Calu3 (cell line): Measurements from ENCODE around the gene LY6G5B. TPM values are rescaled to one million over a fixed set of nuclear protein-coding genes. Genes with fewer than 3 reads are reported as not detected.

Experiments
- BruUV-seq: library from RNA; stranded (reverse); fragments of 400-500 nt; replicated peaks from 2 replicates; lab custom pipeline; 2021; lab: Mats Ljungman, UMichigan
- CTCF ChIA-PET: fragments of 300-600 bp; sonication (Branson Sonifier 250); formaldehyde crosslinking; loops from one replicate; lab custom pipeline; 2022; ENCODE audit warnings: antibody characterized with exemption; lab: Charles Lee
- DNase-seq: peaks from one replicate; pipeline ENCODE4 v3.0.0; 2022
- H3K27ac Mint-ChIP-seq: one replicate; pipeline ENCODE4 v1.8.0; 2022; ENCODE audit warnings: mixed read lengths; ENCODE audit not compliant: unreplicated experiment
- H3K27me3 Mint-ChIP-seq: one replicate; pipeline ENCODE4 v1.8.0; 2022; ENCODE audit warnings: mixed read lengths; ENCODE audit not compliant: unreplicated experiment
- H3K36me3 Mint-ChIP-seq: one replicate; pipeline ENCODE4 v1.8.0; 2022; ENCODE audit warnings: mild to moderate bottlenecking, moderate library complexity, mixed read lengths; ENCODE audit not compliant: insufficient read depth, unreplicated experiment
- H3K4me1 Mint-ChIP-seq: one replicate; pipeline ENCODE4 v1.8.0; 2022; ENCODE audit warnings: mild to moderate bottlenecking, low read depth, mixed read lengths; ENCODE audit not compliant: unreplicated experiment
- H3K4me3 Mint-ChIP-seq: one replicate; pipeline ENCODE4 v1.8.0; 2022; ENCODE audit warnings: mild to moderate bottlenecking, low read depth, moderate library complexity, mixed read lengths; ENCODE audit not compliant: unreplicated experiment
- H3K9me3 Mint-ChIP-seq: one replicate; pipeline ENCODE4 v1.8.0; 2022; ENCODE audit warnings: low read depth, mixed read lengths; ENCODE audit not compliant: unreplicated experiment
- CTCF ChIP-seq: fragments of 200-600 bp; IDR thresholded peaks from one replicate; pipeline ENCODE4 v1.8.0; 2022; ENCODE audit warnings: antibody characterized with exemption; ENCODE audit not compliant: unreplicated experiment
- intact Hi-C: fragments of 100-400 bp; cut with micrococcal nuclease; formaldehyde crosslinking; loops from one replicate; pipeline ENCODE4 v1.10.0; 2022; ENCODE audit not compliant: unreplicated experiment
- total RNA-seq: library from RNA; stranded (reverse); gene quantifications from 2 replicates; pipeline ENCODE4 v1.2.3, GENCODE V29; 2022

LY6G5B gene
- total RNA-seq, 1 experiment from 2014 or later: 44.6 TPM

- BruUV-seq: no TSS peak
- Mint-ChIP-seq H3K9me3 (no peaks in the 10 kb centered on the region), H3K4me1 (peaks cover 8% of the 10 kb centered on the region), H3K36me3 (peaks cover 100% of the 10 kb centered on the region), H3K27ac (no peak overlapping the region), H3K4me3 (no peak overlapping the region), H3K27me3 (no peaks in the 10 kb centered on the region)
- CTCF ChIA-PET: no interaction called here
- intact Hi-C loops: no loop called here
- no peak for DNase-seq
- no peak for TF ChIP-seq CTCF
Measured at GRCh38 chr6:31629014-31629413, 40.8 kb upstream of the LY6G5B start.

DNA sequence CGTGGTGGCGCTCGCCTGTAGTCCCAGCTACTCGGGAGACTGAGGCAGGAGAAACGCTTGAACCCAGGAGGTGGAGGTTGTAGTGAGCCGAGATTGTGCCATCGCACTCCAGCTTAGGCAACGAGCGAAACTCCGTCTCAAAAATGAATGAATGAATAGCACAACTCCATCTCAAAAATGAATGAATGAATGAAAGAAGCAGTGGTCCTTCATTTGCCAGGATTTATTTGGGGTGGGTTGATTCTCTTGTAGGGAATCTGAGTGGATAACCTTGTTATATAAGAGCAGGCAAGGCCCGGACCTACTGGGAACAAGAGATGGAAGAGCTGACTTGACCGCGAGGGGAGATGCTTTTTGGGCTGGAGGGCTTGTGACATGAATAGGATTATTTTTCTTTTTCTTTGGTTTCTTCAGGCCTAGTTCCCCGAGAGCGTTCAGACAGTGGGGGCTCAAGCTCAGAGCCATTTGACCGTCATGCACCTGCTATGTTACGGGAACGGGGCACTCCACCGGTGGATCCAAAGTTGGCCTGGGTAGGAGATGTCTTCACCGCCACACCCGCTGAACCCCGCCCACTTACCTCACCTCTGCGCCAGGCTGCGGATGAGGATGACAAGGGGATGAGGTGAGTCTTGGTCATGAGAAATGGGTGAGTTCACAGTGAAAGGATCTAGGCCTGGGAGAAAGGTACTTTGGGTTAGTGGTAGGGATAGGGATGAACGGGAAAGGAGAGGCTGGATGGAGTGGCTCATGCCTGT is 39.4 kb upstream of the LY6G5B start:
- no peak for DNase-seq
- no TSS peak for BruUV-seq
- no peaks in the 10 kb centered on the region for H3K9me3 Mint-ChIP-seq
- H3K4me3 Mint-ChIP-seq: no peak overlapping the region
- CTCF ChIA-PET: no interaction called here
- TF ChIP-seq CTCF: no peak
- H3K27me3 Mint-ChIP-seq: no peaks in the 10 kb centered on the region
- H3K36me3 Mint-ChIP-seq: peaks cover 100% of the 10 kb centered on the region
- peak overlapping the region; percentile 23 for H3K27ac Mint-ChIP-seq
- intact Hi-C loops: no loop called here
- peaks cover 8% of the 10 kb centered on the region for H3K4me1 Mint-ChIP-seq

DNA sequence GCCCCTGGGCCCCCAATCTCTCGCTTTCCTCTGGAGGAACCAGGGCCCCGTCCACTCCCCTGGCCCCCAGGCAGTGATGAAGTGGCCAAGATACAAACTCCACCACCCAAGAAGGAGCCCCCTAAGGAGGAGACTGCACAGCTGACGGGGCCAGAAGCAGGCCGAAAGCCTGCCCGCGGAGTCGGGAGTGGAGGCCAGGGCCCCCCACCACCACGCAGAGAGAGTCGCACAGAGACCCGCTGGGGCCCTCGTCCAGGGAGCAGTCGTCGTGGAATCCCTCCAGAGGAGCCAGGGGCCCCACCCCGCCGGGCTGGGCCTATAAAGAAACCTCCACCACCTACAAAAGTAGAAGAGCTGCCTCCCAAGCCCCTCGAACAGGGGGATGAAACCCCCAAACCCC is 38.6 kb upstream of the LY6G5B start:
- TF ChIP-seq CTCF: no peak
- intact Hi-C loops: no loop called here
- H3K27me3 Mint-ChIP-seq: no peaks in the 10 kb centered on the region
- no peak overlapping the region for H3K4me3 Mint-ChIP-seq
- H3K27ac Mint-ChIP-seq: peak overlapping the region; percentile 23
- H3K9me3 Mint-ChIP-seq: no peaks in the 10 kb centered on the region
- CTCF ChIA-PET: no interaction called here
- no peak for DNase-seq
- H3K36me3 Mint-ChIP-seq: peaks cover 100% of the 10 kb centered on the region
- TSS peak; percentile 14 for BruUV-seq
- peaks cover 8% of the 10 kb centered on the region for H3K4me1 Mint-ChIP-seq

DNA sequence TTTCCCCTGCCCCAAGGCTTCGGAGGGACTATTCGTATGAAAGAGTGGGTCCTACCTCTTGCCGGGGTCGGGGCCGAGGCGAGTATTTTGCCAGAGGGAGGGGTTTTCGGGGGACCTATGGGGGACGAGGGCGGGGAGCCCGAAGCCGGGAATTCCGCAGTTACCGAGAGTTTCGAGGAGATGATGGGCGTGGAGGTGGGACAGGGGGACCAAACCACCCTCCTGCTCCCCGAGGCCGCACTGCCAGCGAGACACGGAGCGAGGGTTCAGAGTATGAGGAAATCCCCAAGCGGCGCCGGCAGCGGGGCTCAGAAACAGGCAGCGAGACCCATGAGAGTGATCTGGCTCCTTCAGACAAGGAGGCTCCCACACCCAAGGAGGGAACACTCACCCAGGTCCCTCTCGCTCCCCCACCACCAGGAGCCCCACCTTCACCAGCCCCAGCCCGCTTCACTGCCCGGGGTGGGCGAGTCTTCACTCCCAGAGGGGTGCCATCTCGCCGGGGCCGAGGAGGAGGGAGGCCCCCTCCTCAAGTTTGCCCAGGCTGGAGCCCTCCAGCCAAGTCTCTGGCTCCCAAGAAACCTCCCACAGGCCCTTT is 38.0 kb upstream of the LY6G5B start:
- no peak for DNase-seq
- H3K4me3 Mint-ChIP-seq: no peak overlapping the region
- H3K4me1 Mint-ChIP-seq: peaks cover 8% of the 10 kb centered on the region
- peaks cover 100% of the 10 kb centered on the region for H3K36me3 Mint-ChIP-seq
- H3K27me3 Mint-ChIP-seq: no peaks in the 10 kb centered on the region
- CTCF ChIA-PET: no interaction called here
- TF ChIP-seq CTCF: no peak
- intact Hi-C loops: no loop called here
- BruUV-seq: no TSS peak
- H3K9me3 Mint-ChIP-seq: no peaks in the 10 kb centered on the region
- H3K27ac Mint-ChIP-seq: peak overlapping the region; percentile 45
